Stomach (tissue), 9 donors: ENCODE results near the gene STK36. TPM values are rescaled to one million over a fixed set of nuclear protein-coding genes. Genes with fewer than 3 reads are reported as not detected.

Experiments used
- DNase-seq, 2 donors: peaks; one replicate each; pipeline versions ENCODE4 v3.0.0 to v3.0.0-alpha.2; 2013 to 2019
- H3K27ac ChIP-seq, 5 donors: fragments of 200-600 bp in 4 of 5; sonication (generic) in 4 of 5; one replicate each; pipeline ENCODE4 v1.5.1; 2013 to 2019; ENCODE audit warnings: mild to moderate bottlenecking in 1 of 5, moderate library complexity in 1 of 5
- H3K27me3 ChIP-seq, 3 donors: fragments of 200-600 bp; sonication (generic); one replicate each; pipeline ENCODE4 v1.5.1; 2017 to 2019; ENCODE audit warnings: mixed run types in 1 of 3
- H3K36me3 ChIP-seq, 4 donors: fragments of 200-600 bp; sonication (generic); 1 replicate in 3 of 4; 2 replicates in 1 of 4; pipeline ENCODE4 v1.5.1; 2016 to 2019
- H3K4me1 ChIP-seq, 4 donors: fragments of 200-600 bp; sonication (generic); one replicate each; pipeline ENCODE4 v1.5.1; 2016 to 2019
- H3K4me3 ChIP-seq, 4 donors: fragments of 200-600 bp; sonication (generic) in 3 of 4; one replicate each; pipeline ENCODE4 v1.5.1; 2016 to 2019; ENCODE audit warnings: mild to moderate bottlenecking in 1 of 4
- H3K9me3 ChIP-seq, 4 donors: fragments of 200-600 bp; sonication (generic); one replicate each; pipeline ENCODE4 v1.5.1; 2016 to 2019
- EP300 ChIP-seq: sonication (generic); formaldehyde crosslinking; IDR thresholded peaks from one replicate; pipeline ENCODE4 v1.6.1; 2017; ENCODE audit warnings: antibody characterized with exemption
- POLR2A ChIP-seq, 4 donors: fragments of 450-650 bp; IDR thresholded peaks; one replicate each; pipeline ENCODE4 v1.6.1; 2016; ENCODE audit warnings: antibody characterized with exemption in 4 of 4, control low read depth in 2 of 4, mild to moderate bottlenecking in 1 of 4, moderate library complexity in 1 of 4
- POLR2AphosphoS5 ChIP-seq, 3 donors: sonication (generic); formaldehyde crosslinking; IDR thresholded peaks; one replicate each; pipeline ENCODE4 v1.6.1; 2016; ENCODE audit warnings: antibody characterized with exemption in 3 of 3
- WGBS, 5 donors: extraction: QIAGEN DNeasy Blood & Tissue Kit in 3 of 5; methylation state at CpG; one replicate each; pipeline versions ENCODE4 v1.1.5 to v1.1.7; 2013 to 2018; 5-methylcytosine and 5-hydroxymethylcytosine counted together
- intact Hi-C: fragments of 100-400 bp; cut with DNase I; formaldehyde crosslinking; loops from one replicate; pipeline ENCODE4 v1.15.1; 2023; ENCODE audit warnings: low total_unique reads
- polyA plus RNA-seq, 3 donors: library from polyadenylated mRNA; stranded (reverse); fragments of 200-250 nt; gene quantifications; one replicate each; pipeline ENCODE4 v1.2.3, GENCODE V29; 2013
- total RNA-seq, 5 donors: library from RNA; depleted of rRNA; stranded (reverse); fragments of >200 nt; gene quantifications; one replicate each; pipeline versions ENCODE4 v1.1.0 to v1.2.3, GENCODE V29; 2014 to 2016
- TF ChIP-seq, protein P1 (sequence below), 7 experiments: fragments of 450-650 bp in 4 of 7; fragments of 200-600 bp in 3 of 7; sonication (generic) in 3 of 7; IDR thresholded peaks; one replicate each; pipeline ENCODE4 v1.5.1; 2016 to 2019; ENCODE audit warnings: antibody characterized with exemption in 7 of 7, control low read depth in 2 of 7, mild to moderate bottlenecking in 1 of 7
- donor health status: healthy with polysubstance abuse.
- donor health status: Bipolar disorder and iron deficiency.
- donor health status: healthy.

The STK36 gene
- total and polyA plus RNA-seq, 8 donors = 3.8 to 253 (median 27.6) TPM

DNA sequence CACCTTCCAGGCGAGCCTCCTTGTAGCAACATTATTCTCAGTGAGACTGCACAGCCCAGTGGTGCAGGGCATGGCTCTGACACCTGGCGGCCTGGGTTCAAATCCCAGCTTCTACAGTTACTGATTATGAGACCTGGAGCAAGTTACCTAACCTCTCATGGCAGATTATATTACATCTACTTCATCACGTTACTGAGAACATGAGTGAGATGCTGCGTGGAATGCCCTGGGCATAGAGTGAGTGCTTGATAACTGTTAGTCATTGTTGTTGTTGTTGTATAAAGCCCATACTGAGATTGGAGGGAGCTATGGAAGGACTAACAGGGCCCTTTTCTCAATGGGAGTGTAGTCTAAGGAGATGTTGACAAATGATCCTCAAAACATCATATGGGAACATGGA is 45.5 kb upstream of the STK36 start:
- TF ChIP-seq EP300 = no peak
- TF ChIP-seq, protein P1, sequence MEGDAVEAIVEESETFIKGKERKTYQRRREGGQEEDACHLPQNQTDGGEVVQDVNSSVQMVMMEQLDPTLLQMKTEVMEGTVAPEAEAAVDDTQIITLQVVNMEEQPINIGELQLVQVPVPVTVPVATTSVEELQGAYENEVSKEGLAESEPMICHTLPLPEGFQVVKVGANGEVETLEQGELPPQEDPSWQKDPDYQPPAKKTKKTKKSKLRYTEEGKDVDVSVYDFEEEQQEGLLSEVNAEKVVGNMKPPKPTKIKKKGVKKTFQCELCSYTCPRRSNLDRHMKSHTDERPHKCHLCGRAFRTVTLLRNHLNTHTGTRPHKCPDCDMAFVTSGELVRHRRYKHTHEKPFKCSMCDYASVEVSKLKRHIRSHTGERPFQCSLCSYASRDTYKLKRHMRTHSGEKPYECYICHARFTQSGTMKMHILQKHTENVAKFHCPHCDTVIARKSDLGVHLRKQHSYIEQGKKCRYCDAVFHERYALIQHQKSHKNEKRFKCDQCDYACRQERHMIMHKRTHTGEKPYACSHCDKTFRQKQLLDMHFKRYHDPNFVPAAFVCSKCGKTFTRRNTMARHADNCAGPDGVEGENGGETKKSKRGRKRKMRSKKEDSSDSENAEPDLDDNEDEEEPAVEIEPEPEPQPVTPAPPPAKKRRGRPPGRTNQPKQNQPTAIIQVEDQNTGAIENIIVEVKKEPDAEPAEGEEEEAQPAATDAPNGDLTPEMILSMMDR (IDR thresholded peaks at IDR 0.05) = no peak
- no peak for TF ChIP-seq POLR2AphosphoS5 (IDR thresholded peaks at IDR 0.05)
- TF ChIP-seq POLR2A (IDR thresholded peaks at IDR 0.05) = no peak

DNA sequence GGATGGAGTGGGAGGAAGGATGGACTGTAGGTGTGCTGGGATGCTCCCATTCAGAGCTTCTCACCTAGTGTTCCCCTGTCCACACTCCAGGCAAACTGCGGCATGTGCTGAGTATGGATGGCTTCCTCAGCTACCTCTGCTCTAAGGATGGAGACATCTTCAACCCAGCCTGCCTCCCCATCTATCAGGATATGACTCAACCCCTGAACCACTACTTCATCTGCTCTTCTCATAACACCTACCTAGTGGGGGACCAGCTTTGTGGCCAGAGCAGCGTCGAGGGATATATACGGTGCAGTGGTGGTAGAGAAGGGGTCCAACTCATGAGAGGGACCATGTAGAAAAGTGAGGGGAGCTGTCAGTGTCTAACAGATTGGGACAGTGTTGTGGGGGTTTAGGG is 43.9 kb upstream of the STK36 start:
- intact Hi-C loops = no loop called here
- Histone ChIP-seq H3K27ac (no peak overlapping the region), H3K9me3 (no peaks in the 10 kb centered on the region), H3K27me3 (no peaks in the 10 kb centered on the region), H3K36me3 (peaks cover 0 to 41% (median 4%) of the 10 kb centered on the region in 4 donors), H3K4me3 (no peak overlapping the region), H3K4me1 (peaks cover 0 to under 1% (median 0%) of the 10 kb centered on the region in 4 donors)
- no peak for TF ChIP-seq POLR2A (IDR thresholded peaks at IDR 0.05)
- TF ChIP-seq POLR2AphosphoS5 (IDR thresholded peaks at IDR 0.05) = no peak
- TF ChIP-seq EP300 = no peak
- TF ChIP-seq, protein P1 (IDR thresholded peaks at IDR 0.05) = no peak
- WGBS, 5 donors = 88 to 97% (median 90%) methylated on average over 4 of the region's 4 CpGs
- no peak for DNase-seq

More for the DNA sequence above, 45.5 kb upstream of the STK36 start:
- 82 to 92% (median 90%) methylated on average over 4 of the region's 4 CpGs for WGBS, 5 donors
- no peak for DNase-seq
- Histone ChIP-seq H3K4me1 (peaks cover 0 to 10% (median 0%) of the 10 kb centered on the region in 4 donors), H3K27me3 (no peaks in the 10 kb centered on the region), H3K36me3 (peaks cover 0 to 30% (median 0%) of the 10 kb centered on the region in 4 donors), H3K27ac (no peak overlapping the region), H3K4me3 (no peak overlapping the region), H3K9me3 (no peaks in the 10 kb centered on the region)
- intact Hi-C loops = no loop called here

DNA sequence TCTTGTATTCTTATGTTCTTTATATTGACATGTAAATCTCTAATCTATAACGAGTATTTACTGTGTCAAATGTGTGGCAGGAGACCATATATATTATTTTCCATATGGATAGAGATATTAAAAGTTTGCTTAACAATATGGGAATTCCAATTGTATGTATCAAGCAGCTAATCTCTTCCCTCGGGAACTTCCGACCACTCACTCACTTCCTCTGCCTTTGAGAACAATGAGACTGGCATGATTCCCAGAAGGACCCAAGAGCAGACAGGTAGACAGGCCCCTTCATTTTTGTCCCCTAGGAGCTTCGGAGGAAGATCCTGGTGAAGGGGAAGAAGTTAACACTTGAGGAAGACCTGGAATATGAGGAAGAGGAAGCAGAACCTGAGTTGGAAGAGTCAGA is 40.0 kb upstream of the STK36 start:
- intact Hi-C loops = no loop called here
- DNase-seq = no peak
- Histone ChIP-seq H3K27ac (no peak overlapping the region), H3K4me1 (no peaks in the 10 kb centered on the region), H3K4me3 (no peak overlapping the region), H3K27me3 (no peaks in the 10 kb centered on the region), H3K36me3 (peaks cover 33 to 67% (median 43%) of the 10 kb centered on the region in 4 donors), H3K9me3 (no peaks in the 10 kb centered on the region)
- WGBS, 5 donors = 27 to 48% (median 41%) methylated on average over 4 of the region's 4 CpGs
- TF ChIP-seq EP300 = no peak
- TF ChIP-seq POLR2A (IDR thresholded peaks at IDR 0.05) = no peak
- no peak for TF ChIP-seq POLR2AphosphoS5 (IDR thresholded peaks at IDR 0.05)
- TF ChIP-seq, protein P1 (IDR thresholded peaks at IDR 0.05) = no peak

DNA sequence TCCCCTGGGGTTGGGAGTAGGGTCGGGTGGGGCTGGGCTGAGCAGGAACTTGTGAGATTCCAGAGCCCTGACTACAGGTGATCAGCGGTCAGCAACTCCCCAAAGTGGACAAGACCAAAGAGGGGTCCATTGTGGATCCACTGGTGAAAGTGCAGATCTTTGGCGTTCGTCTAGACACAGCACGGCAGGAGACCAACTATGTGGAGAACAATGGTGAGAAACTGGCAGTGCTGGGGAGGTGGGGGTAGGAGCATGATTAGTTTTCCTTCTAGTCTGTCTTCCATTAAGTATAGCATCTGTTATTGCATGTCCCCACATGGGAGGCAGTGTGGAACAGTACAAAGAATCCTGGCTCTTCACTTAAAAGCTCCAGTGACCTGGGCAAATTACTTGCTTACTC is 36.2 kb upstream of the STK36 start:
- 88 to 96% (median 93%) methylated on average over 5 of the region's 5 CpGs for WGBS, 5 donors
- intact Hi-C loops = no loop called here
- Histone ChIP-seq H3K4me1 (no peaks in the 10 kb centered on the region), H3K27ac (no peak overlapping the region), H3K4me3 (no peak overlapping the region), H3K36me3 (peaks cover 66 to 93% (median 82%) of the 10 kb centered on the region in 4 donors), H3K9me3 (no peaks in the 10 kb centered on the region), H3K27me3 (no peaks in the 10 kb centered on the region)
- DNase-seq = no peak
- TF ChIP-seq EP300 (no peak), POLR2AphosphoS5 (IDR thresholded peaks at IDR 0.05) (no peak), POLR2A (IDR thresholded peaks at IDR 0.05) (no peak)
- TF ChIP-seq, protein P1 (IDR thresholded peaks at IDR 0.05) = no peak
